Dermis blood vessel endothelial cell (primary cell): ENCODE results near the gene SCAF8. TPM values are rescaled to one million over a fixed set of nuclear protein-coding genes. Genes with fewer than 3 reads are reported as not detected.
A peak's percentile ranks its signal among the peaks of the same experiment; 100 is the strongest.
"Not testable (repeated sequence)": the region's sequence is repeated elsewhere in the genome, so short reads cannot be mapped to it uniquely, and the experiment has no call there.

ENCODE experiments used
- DNase-seq: peaks from one replicate; pipeline ENCODE4 v3.0.0; 2010
- total RNA-seq: library from RNA; depleted of rRNA; stranded (reverse); fragments of >200 nt; gene quantifications from 2 replicates; pipeline ENCODE4 v1.2.3, GENCODE V29; 2014

SCAF8 gene
- total RNA-seq, 1 donor from 2014 or later = 25.4 TPM

DNA sequence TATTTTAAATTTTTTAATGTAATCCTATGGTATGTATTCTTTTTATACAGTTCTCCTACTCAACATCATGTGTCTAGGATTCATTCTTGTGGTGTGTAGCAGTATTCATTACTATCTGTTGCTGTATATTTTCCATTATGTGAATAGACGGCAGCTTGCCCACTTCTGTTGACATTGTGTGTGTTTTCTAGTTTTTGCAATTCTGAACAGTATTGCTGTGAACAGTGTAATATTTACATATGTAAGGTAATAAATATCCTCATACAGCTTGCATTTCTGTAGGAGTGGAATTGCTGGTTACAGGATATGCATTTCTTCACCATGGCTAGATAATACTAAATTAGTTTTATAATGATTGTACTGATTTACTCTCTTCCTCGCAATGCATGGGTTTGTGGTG is 51.9 kb downstream of the SCAF8 start:
- no peak for DNase-seq

DNA sequence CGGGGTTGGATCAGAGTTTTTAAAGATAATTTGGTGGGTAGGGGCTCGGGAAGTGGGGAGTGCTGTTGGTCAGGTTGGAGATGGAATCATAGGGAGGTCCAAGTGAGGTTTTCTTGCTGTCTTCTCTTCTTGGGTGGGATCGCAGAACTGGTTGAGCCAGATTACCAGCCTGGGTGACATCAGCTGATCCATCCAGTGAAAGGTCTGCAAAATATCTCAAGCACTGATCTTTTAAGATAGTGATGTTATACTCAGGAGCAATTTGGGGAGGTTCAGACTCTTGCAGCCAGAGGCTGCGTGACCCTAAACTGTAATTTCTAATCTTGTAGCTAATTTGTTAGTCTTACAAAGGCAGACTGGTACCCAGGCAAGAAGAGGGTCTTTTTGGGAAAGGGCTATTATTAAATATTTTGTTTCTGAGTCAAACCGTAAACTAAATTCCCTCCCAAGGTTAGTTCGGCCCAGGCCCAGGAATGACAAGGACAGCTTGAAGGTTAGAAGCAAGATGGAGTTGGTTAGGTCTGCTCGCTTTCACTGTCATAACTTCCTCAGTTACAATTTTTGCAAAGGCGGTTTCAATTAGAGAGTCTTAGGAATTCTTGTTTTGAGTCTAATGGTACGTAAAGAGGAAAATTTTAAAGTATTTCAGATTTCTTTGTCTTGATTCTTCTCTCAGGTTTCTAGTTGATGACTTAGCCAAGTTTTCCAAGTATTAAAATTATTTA is 53.1 kb downstream of the SCAF8 start:
- no peak for DNase-seq

DNA sequence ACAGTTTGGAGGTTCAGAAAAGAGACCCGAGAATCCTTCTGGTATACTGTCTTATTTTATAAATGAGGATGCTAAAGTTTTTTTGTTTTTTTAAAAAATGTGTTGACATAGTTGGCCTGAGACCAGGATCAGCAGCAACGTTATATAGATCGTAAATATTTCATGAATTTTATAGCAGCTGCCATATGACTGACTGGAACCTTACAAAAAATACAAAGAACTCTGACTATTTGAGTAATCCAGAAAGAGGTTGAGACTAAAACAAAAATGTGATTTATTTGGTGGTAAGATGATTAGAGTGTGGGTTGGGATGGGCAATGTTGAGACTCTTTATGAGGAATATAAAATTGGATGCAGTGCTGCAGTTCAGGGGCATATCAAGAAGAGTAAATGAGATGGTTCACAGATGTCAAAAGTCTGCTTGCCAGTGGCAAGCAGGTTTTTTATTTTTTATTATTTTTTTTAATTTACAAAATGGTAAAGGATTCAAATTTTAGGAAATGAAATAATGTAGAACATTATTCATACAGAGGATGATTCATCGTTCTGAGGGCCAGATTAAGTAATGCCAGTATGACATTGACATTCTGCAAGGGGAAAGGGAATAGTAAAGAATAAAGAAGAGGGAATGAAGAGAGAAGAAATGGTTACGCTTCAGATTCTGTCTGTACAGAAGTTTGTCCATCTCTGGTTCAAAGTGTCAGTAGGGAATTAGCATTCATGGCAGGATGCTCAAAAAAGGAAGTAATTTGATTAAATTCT is 58.5 kb downstream of the SCAF8 start:
- peak; percentile 32 for DNase-seq

GRCh38 chr6:154792325-154792724 is 59.1 kb downstream of the SCAF8 start:
- DNase-seq = no peak

- DNase-seq = no peak
Measured at GRCh38 chr6:154792761-154793160, 59.5 kb downstream of the SCAF8 start.

DNA sequence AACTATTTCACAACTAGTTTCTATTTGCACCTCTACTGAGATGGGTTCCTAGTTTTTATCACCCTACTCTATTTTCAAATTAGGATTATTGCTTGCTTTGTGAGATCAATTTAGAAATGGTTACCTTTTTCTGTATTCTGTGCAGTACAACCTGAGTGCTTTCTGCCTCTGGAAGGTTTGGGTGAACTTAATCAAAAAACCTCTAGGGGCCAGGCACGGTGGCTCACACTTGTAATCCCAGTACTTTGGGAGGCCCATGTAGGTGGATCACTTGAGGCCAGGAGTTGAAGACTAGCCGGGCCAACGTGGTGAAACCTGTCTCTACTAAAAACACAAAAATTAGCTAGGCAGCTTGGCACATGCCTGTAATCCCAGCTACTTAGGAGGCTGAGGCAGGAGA is 63.3 kb downstream of the SCAF8 start:
- DNase-seq = no peak

- no peak for DNase-seq
Measured at GRCh38 chr6:154797857-154798256, 64.6 kb downstream of the SCAF8 start.

DNA sequence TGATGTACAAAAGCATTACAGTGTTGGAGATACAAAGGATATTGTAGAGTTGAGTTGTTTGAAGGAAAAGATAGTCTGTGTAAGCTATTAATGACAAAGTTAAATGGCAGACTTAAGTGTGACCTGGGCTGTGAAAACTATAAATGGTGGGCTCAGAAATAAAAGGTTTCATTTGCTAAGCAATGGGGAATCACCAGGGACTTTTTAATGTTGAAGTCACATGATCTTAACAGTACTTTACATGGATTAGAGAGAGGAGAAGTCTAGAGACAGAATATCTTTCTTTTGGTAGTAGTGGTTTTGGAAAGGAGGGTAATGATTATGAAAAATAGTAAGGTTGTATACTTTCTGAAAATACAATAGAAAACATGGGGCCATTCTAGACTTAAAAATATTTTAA is 67.1 kb downstream of the SCAF8 start:
- no peak for DNase-seq

- peak; percentile 79 for DNase-seq
Measured at GRCh38 chr6:154805288-154805911, 72.2 kb downstream of the SCAF8 start.

DNA sequence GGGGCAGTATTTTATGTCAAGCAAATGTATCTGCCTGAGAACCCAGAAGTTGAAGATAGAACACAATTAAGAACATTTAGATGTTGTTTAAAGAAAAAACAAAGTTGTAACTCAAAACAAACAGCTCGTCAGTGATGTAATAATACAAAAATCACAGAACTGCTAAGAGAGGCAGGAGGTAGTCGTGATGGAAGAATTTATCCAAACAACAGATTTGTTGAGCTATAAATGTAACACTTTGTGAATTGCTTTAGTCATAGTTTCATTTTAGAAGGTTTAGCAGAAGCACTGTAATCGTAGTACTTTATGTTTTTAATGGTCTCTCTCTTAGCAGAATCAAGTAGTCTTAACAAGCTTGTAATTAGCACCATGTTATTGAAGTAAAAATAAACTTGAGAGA is 73.6 kb downstream of the SCAF8 start:
- DNase-seq = no peak

DNA sequence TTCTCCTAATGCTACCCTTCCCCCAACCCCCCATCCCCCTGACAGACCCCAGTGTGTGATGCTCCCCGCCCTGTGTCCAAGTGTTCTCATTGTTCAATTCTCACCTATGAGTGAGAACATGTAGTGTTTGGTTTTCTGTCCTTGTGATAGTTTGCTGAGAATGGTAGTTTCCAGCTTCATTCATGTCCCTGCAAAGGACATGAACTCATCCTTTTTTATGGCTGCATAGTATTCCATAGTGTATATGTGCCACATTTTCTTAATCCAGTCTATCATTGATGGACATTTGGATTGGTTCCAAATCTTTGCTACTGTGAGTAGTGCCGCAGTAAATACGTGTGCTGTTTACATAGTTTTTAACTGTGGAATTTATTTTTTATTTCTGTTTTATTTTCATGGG is 78.4 kb downstream of the SCAF8 start:
- not testable (repeated sequence) for DNase-seq

GRCh38 chr6:154814063-154814462 is 80.8 kb downstream of the SCAF8 start:
- no peak for DNase-seq

DNA sequence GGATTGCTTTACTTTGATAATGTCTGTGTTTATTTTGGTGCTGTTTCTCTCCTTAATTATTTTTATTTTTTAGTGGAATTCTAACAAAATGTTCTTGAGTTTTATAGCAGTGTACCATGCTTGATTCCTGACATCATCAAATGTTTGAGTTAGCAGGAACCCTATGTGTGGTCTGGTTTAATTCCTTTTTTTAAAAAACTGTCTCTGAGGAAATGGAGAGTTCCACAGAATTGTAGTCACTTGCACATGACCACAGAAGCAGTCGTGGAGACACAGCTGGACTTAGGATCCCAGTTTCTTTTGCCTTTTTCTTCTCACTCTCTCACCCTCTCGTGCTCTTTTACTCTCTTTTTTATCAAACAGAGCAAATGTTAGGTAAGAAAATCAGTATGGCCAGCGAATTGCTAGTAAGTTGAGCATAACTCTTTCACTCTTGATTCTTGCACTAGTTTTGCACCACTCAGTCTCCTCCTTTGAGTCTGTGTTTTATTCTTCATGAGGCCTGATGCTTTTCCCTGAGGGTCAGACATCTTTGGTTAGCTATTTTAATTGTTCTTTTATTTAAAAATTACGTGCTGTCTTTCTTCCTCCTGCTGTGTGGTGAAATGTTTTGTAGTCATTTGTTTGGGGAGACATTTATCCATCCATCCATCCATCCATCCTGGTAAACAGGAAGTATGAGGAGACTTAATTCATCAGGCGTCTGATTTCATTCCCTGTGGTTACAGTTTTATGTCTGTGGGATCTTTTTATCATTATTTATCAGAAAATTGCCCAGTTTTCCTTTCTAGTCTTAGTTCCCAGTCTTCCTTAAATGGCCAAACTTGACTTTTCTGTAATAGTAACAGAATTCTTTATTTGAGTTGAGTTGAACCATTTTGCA is 83.0 kb downstream of the SCAF8 start:
- DNase-seq = no peak

- no peak for DNase-seq
Measured at GRCh38 chr6:154821099-154821498, 87.9 kb downstream of the SCAF8 start.

- DNase-seq = no peak
Measured at GRCh38 chr6:154821638-154822037, 88.4 kb downstream of the SCAF8 start.

GRCh38 chr6:154822947-154823558 is 89.8 kb downstream of the SCAF8 start:
- DNase-seq = no peak

DNA sequence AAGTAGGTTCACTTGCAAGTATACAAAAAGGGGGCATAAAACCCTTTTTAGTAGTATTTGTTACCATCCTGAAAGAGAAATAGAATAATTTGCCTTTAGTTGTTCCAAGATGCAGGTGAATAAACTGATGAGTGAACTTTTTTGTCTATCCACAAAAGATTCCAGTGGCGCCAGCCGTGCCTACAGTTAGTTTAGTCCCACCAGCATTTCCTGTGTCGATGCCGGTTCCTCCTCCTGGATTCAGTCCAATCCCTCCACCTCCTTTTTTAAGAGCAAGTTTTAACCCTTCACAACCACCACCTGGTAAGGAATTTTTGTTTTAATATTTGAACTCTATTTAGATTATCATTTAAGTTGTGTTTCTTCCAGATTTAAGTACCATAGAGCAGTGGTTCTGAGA is 90.9 kb downstream of the SCAF8 start:
- peak; percentile 56 for DNase-seq

GRCh38 chr6:154829970-154830369 is 96.8 kb downstream of the SCAF8 start:
- no peak for DNase-seq

- DNase-seq = no peak
Measured at GRCh38 chr6:154830771-154831170, 97.6 kb downstream of the SCAF8 start.

- no peak for DNase-seq
Measured at GRCh38 chr6:154835307-154835706, 102.1 kb downstream of the SCAF8 start.

GRCh38 chr6:154839546-154839945 is 106.3 kb downstream of the SCAF8 start:
- no peak for DNase-seq

DNA sequence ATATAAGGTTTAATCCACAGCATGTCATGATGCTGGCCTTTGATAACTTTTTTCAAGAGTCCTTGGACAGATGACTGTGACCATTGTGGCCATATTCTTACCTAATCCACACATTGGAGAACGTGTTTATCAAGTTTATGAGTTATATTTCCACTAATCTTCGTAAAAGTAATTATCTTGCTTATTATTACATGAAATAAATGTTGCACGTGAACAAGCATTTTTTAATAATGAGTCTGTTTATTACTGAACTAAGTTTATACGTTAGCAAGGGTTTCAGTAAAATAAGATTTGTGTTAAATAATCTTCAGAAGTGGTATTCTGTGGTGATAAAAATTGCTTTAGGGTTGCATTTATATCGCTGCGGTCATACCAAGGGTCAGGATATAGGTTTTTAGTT is 107.1 kb downstream of the SCAF8 start:
- no peak for DNase-seq
